Measurements from ENCODE around the gene DDR2.

DNA sequence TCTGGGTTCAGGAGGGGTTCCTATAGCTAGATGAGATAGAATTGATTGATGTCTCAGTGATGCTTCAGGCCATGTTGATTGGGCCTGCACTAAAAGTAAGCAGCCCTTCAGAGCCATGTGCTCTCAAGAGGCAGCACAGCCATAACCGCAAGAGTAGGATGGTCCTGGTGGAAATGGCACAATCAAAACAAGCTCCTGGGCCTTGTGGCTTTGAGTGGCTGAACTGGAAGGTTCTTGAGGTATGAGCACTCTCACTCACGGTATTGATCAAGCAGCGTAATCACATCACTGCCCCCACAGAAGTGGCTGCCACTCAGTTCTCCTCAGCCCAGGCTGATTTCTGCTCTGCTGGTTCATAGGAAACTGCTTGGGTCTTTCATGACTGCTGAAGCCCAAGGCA lies 76.0 kb downstream of the DDR2 start:
- TF ChIP-seq, protein P1, sequence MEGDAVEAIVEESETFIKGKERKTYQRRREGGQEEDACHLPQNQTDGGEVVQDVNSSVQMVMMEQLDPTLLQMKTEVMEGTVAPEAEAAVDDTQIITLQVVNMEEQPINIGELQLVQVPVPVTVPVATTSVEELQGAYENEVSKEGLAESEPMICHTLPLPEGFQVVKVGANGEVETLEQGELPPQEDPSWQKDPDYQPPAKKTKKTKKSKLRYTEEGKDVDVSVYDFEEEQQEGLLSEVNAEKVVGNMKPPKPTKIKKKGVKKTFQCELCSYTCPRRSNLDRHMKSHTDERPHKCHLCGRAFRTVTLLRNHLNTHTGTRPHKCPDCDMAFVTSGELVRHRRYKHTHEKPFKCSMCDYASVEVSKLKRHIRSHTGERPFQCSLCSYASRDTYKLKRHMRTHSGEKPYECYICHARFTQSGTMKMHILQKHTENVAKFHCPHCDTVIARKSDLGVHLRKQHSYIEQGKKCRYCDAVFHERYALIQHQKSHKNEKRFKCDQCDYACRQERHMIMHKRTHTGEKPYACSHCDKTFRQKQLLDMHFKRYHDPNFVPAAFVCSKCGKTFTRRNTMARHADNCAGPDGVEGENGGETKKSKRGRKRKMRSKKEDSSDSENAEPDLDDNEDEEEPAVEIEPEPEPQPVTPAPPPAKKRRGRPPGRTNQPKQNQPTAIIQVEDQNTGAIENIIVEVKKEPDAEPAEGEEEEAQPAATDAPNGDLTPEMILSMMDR (IDR thresholded peaks at IDR 0.05) = no peak
- no peak for TF ChIP-seq POLR2A (IDR thresholded peaks at IDR 0.05)
